Stimulated activated CD4-positive, alpha-beta T cell treated with anti-CD3 and anti-CD28 coated beads, TNF-alpha, amount 100 ng/mL, for 48 hours (primary cell): ENCODE data around the gene LCMT1.
"Not testable (repeated sequence)": the region's sequence is repeated elsewhere in the genome, so short reads cannot be mapped to it uniquely, and the experiment has no call there.

Experiments
- DNase-seq, 3 donors: peaks; one replicate each; pipeline ENCODE4 v3.0.0-alpha.2; 2020; ENCODE audit warnings: low read depth in 3 of 3

Gene LCMT1

DNA sequence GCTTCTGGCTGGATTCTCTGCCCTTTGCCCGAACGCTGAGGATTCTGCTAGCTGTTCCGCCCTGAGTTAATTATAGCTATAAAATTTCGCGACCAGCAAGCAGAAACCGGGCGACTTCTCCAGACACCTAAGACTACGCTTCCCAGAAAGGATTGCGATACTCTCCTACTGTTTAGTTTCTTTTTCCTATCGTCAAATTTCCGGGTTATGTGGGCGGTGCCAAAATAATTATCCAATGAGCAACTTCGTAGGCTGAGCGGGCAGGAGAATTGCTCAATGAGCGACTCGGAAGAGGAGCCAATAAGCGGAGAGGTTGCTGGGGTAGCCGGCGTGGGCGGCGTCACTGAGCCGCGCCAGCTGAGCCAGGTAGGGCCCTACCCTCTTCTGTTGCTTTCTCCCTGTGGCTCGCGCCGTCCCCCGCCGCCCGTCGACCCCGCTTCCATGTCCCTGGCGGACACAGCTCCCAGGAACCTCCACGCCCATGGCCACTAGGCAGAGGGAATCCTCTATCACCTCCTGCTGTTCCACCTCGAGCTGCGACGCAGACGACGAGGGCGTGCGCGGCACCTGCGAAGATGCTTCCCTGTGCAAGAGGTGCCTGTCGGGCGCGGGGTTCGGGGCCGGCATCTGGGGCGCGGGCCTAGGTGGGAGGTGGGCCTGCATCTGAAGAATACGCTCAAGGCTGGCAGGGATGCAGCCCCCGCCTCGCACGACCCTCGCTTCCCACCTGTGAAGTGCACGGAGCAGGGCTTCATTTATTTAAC lies at the start of gene LCMT1:
LCMT1 (plus strand) TSS at position 340 of the 764 bp plus-strand sequence; CDS start at position 482, 142 bp downstream.
- peak; percentile 84 to 87 (median 84) for DNase-seq

DNA sequence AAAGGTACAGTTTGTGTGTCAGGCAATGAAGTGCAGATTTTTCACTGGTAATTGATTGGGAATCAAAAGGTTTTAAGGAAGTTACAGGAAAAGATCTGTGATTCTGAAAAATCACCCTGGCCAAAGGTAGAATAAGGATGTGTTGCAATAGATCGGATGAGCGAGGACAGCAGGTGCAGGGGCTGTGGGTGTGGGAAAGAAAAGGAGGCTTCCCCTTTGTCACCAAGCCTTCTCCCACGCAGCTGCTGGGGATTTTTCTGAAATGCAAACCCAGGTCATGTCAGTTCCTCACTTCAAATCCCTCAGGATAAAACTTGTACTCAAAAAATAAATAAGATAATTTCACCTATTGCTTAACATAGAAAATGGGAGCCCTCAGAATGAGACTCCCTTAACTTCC lies 48.4 kb upstream of the LCMT1 start:
- no peak for DNase-seq

DNA sequence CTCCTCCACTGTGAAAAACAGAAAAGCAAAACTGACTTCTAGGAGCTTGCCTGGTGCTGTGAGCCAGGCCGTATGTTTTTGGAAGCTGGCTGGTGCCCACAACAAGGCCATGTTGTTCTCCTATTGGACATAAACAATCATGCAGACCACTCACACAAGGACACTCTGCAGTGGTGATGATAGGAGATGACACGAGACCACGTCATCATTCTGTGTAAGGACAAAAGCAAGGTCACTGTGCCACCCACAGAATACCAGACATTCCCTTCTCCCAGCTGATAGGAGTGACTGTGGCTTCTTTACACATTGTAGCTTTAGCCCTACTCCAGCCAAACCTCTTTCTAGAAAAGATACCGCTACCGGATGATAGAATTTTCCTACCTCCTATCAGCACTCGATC lies 47.7 kb upstream of the LCMT1 start:
- DNase-seq, result no peak

DNA sequence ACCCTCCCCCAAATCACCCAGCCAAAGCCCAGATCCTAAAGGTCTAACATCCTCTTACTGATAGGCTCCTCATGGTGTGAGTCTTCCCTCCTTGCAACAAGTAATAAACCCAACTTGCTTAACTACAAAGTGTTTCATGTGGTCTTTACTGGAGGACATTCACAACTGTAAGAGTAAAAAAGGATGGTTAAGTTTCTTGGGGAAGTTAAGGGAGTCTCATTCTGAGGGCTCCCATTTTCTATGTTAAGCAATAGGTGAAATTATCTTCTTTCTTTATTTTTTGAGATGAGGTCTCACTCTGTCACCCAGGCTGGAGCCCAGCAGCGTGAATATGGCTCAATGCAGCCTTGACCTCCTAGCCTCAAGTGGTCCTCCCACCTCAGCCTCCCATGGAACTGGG lies 47.3 kb upstream of the LCMT1 start:
- not testable (repeated sequence) for DNase-seq

GRCh38 chr16:25064937-25065336 lies 46.6 kb upstream of the LCMT1 start:
- DNase-seq, result no peak

DNA sequence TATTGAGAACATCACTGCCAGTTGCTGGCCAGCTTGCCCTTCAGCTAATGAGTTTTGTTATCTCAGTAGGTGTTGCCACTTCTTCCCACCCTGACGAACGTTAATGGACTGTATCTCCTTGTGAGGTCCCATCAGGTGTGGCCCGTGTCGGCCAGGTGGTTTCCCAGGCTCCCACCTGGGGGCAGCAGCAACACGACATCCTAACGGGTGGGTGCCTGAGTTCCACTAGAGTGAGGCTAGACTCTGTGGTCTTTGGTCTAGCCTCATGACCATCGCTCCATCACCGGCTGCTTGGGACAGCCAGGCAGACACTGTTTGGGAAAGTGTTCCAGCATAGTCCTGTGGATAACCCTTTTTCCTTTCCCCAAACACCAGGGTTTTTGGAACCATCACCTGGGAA lies 45.6 kb upstream of the LCMT1 start:
- no peak for DNase-seq

- no peak for DNase-seq
Observed at GRCh38 chr16:25066426-25066746, 45.2 kb upstream of the LCMT1 start.

DNA sequence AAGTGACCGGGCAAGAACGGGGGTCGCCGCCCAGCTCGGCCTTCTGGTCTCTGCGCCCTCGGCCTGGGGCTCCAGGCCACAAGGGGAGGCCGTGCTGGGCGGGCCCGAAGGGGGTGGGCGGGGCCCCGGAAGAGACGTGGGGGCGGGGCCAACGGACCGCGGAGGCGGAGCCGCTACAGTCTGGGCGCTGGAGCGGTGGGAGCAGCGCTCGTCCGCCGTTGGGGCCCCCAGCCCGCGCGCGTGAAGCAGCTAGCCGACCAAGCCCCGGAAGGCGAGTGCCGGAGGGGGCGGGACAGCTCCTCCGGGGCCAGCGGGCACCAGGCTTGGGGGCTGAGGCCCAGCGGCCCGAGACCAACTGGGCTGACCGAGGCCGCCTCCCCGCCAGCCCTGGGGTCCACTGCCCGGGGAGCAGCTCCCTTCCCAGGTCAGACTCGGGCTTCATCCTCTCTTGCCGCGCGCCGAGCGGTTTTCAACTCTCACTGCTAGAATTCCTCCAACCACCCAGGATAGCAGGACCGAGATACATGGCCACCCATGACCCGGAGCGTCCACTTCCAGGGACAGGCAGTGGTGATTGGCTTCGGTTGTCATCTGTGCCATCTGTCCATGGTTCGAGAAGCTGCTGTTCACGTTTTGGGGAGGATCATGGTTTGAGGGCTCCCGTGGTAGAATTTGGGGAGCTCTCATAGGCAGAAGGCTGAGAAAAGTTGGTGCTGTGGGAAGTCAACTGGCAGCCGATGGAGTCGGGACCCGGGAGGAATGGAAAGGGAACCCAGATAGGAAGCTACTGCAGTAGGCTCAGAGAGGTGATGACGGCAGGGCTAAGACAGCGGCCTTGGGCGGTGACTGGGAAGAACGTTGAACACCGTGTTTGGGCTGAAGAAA lies 44.6 kb upstream of the LCMT1 start:
- peak; percentile 69 to 84 (median 69) for DNase-seq

GRCh38 chr16:25073854-25074253 lies 37.7 kb upstream of the LCMT1 start:
- DNase-seq, result no peak

- no peak for DNase-seq
Observed at GRCh38 chr16:25078386-25078978, 33.1 kb upstream of the LCMT1 start.

DNA sequence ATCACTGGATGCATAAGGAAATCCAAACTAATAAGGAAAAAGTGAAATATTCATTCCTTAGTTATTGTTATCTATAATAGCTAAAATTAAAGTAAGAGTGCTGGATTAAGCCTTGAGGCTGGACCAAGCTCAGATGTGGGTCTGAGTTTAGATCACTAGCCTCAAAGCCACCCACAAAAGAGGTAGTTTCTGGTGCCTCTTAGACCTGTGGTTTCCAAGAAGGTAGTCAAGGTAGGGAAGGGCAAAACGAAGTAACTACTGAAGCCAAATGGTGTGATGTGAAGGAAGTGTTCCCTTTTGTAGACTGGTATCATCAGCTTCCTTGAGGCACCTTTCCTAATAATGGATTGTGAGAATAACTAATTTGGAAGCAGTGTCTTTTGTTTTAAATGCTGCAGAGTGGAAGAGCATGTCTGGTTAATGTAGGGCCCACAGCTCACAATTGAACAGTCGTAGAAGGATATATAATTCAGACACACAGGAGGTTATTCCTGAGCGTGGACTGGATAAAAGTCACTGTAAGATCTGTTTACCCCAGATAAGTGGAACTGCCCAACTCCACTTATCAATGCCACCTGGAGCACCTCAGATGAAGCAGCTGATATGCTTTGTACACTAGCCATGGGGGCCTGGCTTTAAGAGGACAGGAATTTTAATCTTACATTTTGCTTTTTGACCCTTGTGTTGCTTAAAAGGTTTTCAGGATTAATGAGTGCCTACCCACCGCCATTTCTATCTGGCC lies 31.7 kb upstream of the LCMT1 start:
- no peak for DNase-seq

GRCh38 chr16:25080420-25081131 lies 31.0 kb upstream of the LCMT1 start:
- DNase-seq, result no peak

DNA sequence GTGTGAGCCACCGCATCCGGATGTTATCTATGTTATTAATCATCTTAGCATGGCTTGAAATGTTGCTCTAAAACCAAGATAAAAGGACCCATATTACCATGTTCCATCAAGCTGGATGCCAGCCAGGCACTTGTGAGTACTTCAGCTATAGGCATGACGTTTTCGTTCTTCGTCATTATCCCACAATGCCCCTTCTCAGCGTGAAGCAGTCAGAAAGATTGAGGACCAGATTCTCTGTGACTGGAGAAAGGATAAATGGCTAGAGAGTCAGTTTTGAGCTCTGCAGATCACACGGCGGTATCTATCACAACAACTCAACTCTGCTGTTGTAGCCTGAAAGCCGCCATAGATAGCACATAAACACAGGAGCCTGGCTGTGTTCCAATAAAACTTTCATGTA lies 29.8 kb upstream of the LCMT1 start:
- no peak for DNase-seq

DNA sequence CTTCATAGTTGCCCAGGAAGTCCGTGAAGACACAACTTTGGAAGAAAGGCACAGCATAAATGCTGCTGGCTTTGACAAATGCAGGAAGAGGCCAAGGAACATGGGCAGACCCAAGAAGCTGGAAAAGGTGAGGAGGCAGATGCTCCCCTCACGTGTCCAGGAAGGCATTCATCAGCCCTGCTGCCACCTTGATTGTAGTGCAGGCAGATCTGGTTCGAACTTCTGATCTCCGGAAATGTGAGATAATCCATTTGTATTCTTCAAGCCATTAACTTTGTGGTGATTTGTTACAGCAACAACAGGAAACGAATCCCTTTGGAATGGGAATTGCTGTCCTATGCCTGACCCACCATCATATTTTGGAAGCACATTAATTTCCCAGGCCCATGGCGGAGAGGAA lies 28.5 kb upstream of the LCMT1 start:
- DNase-seq, result no peak

- DNase-seq, result no peak
Observed at GRCh38 chr16:25083701-25084100, 27.8 kb upstream of the LCMT1 start.

- no peak for DNase-seq
Observed at GRCh38 chr16:25084797-25085196, 26.7 kb upstream of the LCMT1 start.

GRCh38 chr16:25087761-25088160 lies 23.8 kb upstream of the LCMT1 start:
- no peak for DNase-seq

- DNase-seq, result no peak
Observed at GRCh38 chr16:25089351-25089750, 22.2 kb upstream of the LCMT1 start.

- no peak for DNase-seq
Observed at GRCh38 chr16:25092441-25092840, 19.1 kb upstream of the LCMT1 start.

DNA sequence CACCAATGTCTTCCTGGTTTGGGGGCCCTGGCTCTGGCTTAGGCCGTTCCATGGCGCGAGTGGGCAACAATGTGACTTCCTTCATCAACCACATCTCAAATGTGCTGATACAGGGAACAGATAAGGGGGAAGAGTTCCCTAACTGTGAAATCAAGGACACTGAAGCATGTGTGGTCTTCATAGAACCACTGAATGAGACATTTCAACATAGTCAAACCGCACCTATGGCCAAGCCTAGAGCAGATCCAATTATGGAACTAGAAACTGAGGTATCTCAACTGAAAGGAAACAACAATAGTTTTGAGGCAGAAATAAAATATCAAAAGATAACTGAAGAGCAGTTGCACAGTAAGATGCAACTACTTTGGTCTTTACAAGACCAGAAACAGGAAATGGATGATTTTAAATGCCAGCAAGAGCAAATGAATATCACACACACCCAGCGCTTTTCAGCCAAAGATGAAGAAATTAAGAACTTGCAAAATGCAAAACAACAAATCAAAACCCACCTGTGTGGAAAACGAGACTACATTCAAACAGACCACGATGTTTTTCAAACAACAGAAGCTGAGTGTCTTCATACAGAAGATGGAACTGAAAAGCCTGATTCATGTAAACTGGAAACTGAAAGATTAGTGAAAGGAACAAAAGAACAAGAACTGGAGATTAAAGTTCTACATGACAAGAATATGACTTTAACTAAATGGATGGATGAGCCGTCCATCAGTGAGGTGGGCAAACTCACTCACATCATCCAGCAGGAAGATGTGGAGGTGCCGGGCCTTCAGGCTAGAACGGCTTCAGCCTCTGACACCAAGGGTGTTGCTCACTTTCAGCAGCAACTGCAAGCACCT lies 18.1 kb upstream of the LCMT1 start:
- DNase-seq, result no peak
